ENCODE results near the gene PCDHB9. TPM values are rescaled to one million over a fixed set of nuclear protein-coding genes. Genes with fewer than 3 reads are reported as not detected.
"Not testable (repeated sequence)": the region's sequence is repeated elsewhere in the genome, so short reads cannot be mapped to it uniquely, and the experiment has no call there.

PCDHB9 gene
- polyA plus RNA-seq, 10 donors: 1.4 to 3.9 (median 2.5) TPM

GRCh38 chr5:141234109-141234667, 47.2 kb downstream of the PCDHB9 start:
- peak; percentile 7 to 30 (median 28) for DNase-seq

- not testable (repeated sequence) for DNase-seq
Observed at GRCh38 chr5:141235922-141236321, 49.0 kb downstream of the PCDHB9 start.

- DNase-seq: no peak
Observed at GRCh38 chr5:141236516-141237313, 49.8 kb downstream of the PCDHB9 start.

Other genes with a start within 250 kb of the PCDHB9 start
- 1 to 10 TPM in 6 of 10 donors, under 1 TPM in 4; 0.67 to 5.8 (median 1.4) TPM for gene PCDHAC2, start 220.7 kb upstream of the PCDHB9 start, polyA plus RNA-seq (ENCODE audit: insufficient read length in 10 of 10)
- under 1 TPM; 0.07 to 0.20 (median 0.10) TPM for gene PCDHB1, start 135.8 kb upstream of the PCDHB9 start, polyA plus RNA-seq (ENCODE audit: insufficient read length in 10 of 10)
- gene PCDHB2, start 92.5 kb upstream of the PCDHB9 start, polyA plus RNA-seq (ENCODE audit: insufficient read length in 10 of 10): 1 to 10 TPM; 2.3 to 5.9 (median 4.2) TPM
- 1 to 10 TPM; 1.6 to 2.8 (median 2.0) TPM for gene PCDHB3, start 86.7 kb upstream of the PCDHB9 start, polyA plus RNA-seq (ENCODE audit: insufficient read length in 10 of 10)
- 1 to 10 TPM; 2.8 to 4.6 (median 3.1) TPM for gene PCDHB4, start 65.3 kb upstream of the PCDHB9 start, polyA plus RNA-seq (ENCODE audit: insufficient read length in 10 of 10)
- 1 to 10 TPM; 2.7 to 5.1 (median 3.9) TPM for gene PCDHB5, start 52.0 kb upstream of the PCDHB9 start, polyA plus RNA-seq (ENCODE audit: insufficient read length in 10 of 10)
- gene PCDHB6, start 37.1 kb upstream of the PCDHB9 start, polyA plus RNA-seq (ENCODE audit: insufficient read length in 10 of 10): 1 to 10 TPM; 1.3 to 2.5 (median 1.8) TPM
- gene PCDHB7, start 14.5 kb upstream of the PCDHB9 start, polyA plus RNA-seq (ENCODE audit: insufficient read length in 10 of 10): 1 to 10 TPM; 1.8 to 3.5 (median 2.6) TPM
- 1 to 10 TPM in 8 of 10 donors, under 1 TPM in 2; 0.34 to 2.4 (median 1.3) TPM for gene PCDHB8, start 9.4 kb upstream of the PCDHB9 start, polyA plus RNA-seq (ENCODE audit: insufficient read length in 10 of 10)
- gene PCDHB16, start 4.8 kb upstream of the PCDHB9 start, polyA plus RNA-seq (ENCODE audit: insufficient read length in 10 of 10): 1 to 10 TPM; 2.3 to 6.1 (median 4.2) TPM
- gene PCDHB10, start 5.2 kb downstream of the PCDHB9 start, polyA plus RNA-seq (ENCODE audit: insufficient read length in 10 of 10): 1 to 10 TPM; 3.6 to 6.4 (median 4.9) TPM
- gene PCDHB11, start 12.5 kb downstream of the PCDHB9 start, polyA plus RNA-seq (ENCODE audit: insufficient read length in 10 of 10): 1 to 10 TPM; 1.6 to 3.5 (median 2.7) TPM
- gene PCDHB12, start 21.6 kb downstream of the PCDHB9 start, polyA plus RNA-seq (ENCODE audit: insufficient read length in 10 of 10): 1 to 10 TPM; 2.3 to 3.7 (median 2.8) TPM
- gene PCDHB13, start 26.8 kb downstream of the PCDHB9 start, polyA plus RNA-seq (ENCODE audit: insufficient read length in 10 of 10): 1 to 10 TPM; 2.3 to 3.6 (median 2.6) TPM
- 1 to 10 TPM; 5.3 to 8.1 (median 6.6) TPM for gene PCDHB14, start 36.2 kb downstream of the PCDHB9 start, polyA plus RNA-seq (ENCODE audit: insufficient read length in 10 of 10)
- gene PCDHB15, start 58.2 kb downstream of the PCDHB9 start, polyA plus RNA-seq (ENCODE audit: insufficient read length in 10 of 10): 1 to 10 TPM; 5.9 to 9.7 (median 7.8) TPM
- under 1 TPM in 1 of 10 donors, not detected in 9; 0.17 TPM for gene SLC25A2, start 116.9 kb downstream of the PCDHB9 start, polyA plus RNA-seq (ENCODE audit: insufficient read length in 10 of 10)
- 10 to 100 TPM; 74.5 to 97.2 (median 82.8) TPM for gene TAF7, start 133.6 kb downstream of the PCDHB9 start, polyA plus RNA-seq (ENCODE audit: insufficient read length in 10 of 10)
- under 1 TPM; 0.38 to 0.64 (median 0.54) TPM for gene PCDHGA1, start 143.4 kb downstream of the PCDHB9 start, polyA plus RNA-seq (ENCODE audit: insufficient read length in 10 of 10)
- gene PCDHGA2, start 151.6 kb downstream of the PCDHB9 start, polyA plus RNA-seq (ENCODE audit: insufficient read length in 10 of 10): 1 to 10 TPM; 1.7 to 3.1 (median 2.4) TPM
- gene PCDHGA3, start 156.7 kb downstream of the PCDHB9 start, polyA plus RNA-seq (ENCODE audit: insufficient read length in 10 of 10): 1 to 10 TPM; 1.2 to 1.7 (median 1.4) TPM
- gene PCDHGB1, start 162.9 kb downstream of the PCDHB9 start, polyA plus RNA-seq (ENCODE audit: insufficient read length in 10 of 10): under 1 TPM; 0.36 to 0.88 (median 0.60) TPM
- 1 to 10 TPM; 1.1 to 1.8 (median 1.3) TPM for gene PCDHGA4, start 167.9 kb downstream of the PCDHB9 start, polyA plus RNA-seq (ENCODE audit: insufficient read length in 10 of 10)
- 1 to 10 TPM; 1.9 to 2.6 (median 2.2) TPM for gene PCDHGB2, start 172.8 kb downstream of the PCDHB9 start, polyA plus RNA-seq (ENCODE audit: insufficient read length in 10 of 10)
- 1 to 10 TPM; 1.9 to 3.3 (median 2.6) TPM for gene PCDHGA5, start 177.0 kb downstream of the PCDHB9 start, polyA plus RNA-seq (ENCODE audit: insufficient read length in 10 of 10)
- gene PCDHGB3, start 183.1 kb downstream of the PCDHB9 start, polyA plus RNA-seq (ENCODE audit: insufficient read length in 10 of 10): 1 to 10 TPM in 9 of 10 donors, under 1 TPM in 1; 0.99 to 1.7 (median 1.4) TPM
- 1 to 10 TPM; 2.4 to 5.4 (median 3.4) TPM for gene PCDHGA6, start 186.7 kb downstream of the PCDHB9 start, polyA plus RNA-seq (ENCODE audit: insufficient read length in 10 of 10)
- 1 to 10 TPM; 1.2 to 2.0 (median 1.4) TPM for gene PCDHGA7, start 195.6 kb downstream of the PCDHB9 start, polyA plus RNA-seq (ENCODE audit: insufficient read length in 10 of 10)
- gene PCDHGB4, start 200.5 kb downstream of the PCDHB9 start, polyA plus RNA-seq (ENCODE audit: insufficient read length in 10 of 10): 1 to 10 TPM; 1.7 to 3.9 (median 2.5) TPM
- under 1 TPM; 0.43 to 0.83 (median 0.57) TPM for gene PCDHGA8, start 205.5 kb downstream of the PCDHB9 start, polyA plus RNA-seq (ENCODE audit: insufficient read length in 10 of 10)
- gene PCDHGB5, start 210.8 kb downstream of the PCDHB9 start, polyA plus RNA-seq (ENCODE audit: insufficient read length in 10 of 10): 1 to 10 TPM; 2.5 to 7.0 (median 4.1) TPM
- gene PCDHGA9, start 215.6 kb downstream of the PCDHB9 start, polyA plus RNA-seq (ENCODE audit: insufficient read length in 10 of 10): 1 to 10 TPM; 3.4 to 5.3 (median 3.8) TPM
- 1 to 10 TPM; 2.7 to 6.8 (median 4.3) TPM for gene PCDHGB6, start 220.9 kb downstream of the PCDHB9 start, polyA plus RNA-seq (ENCODE audit: insufficient read length in 10 of 10)
- gene PCDHGA10, start 225.8 kb downstream of the PCDHB9 start, polyA plus RNA-seq (ENCODE audit: insufficient read length in 10 of 10): 1 to 10 TPM; 1.2 to 2.8 (median 1.8) TPM
- gene PCDHGB7, start 230.5 kb downstream of the PCDHB9 start, polyA plus RNA-seq (ENCODE audit: insufficient read length in 10 of 10): 10 to 100 TPM in 1 of 10 donors, 1 to 10 TPM in 9; 7.4 to 11.7 (median 8.2) TPM
- gene PCDHGA11, start 233.9 kb downstream of the PCDHB9 start, polyA plus RNA-seq (ENCODE audit: insufficient read length in 10 of 10): 1 to 10 TPM; 2.9 to 4.8 (median 3.3) TPM
- gene PCDHGA12, start 243.3 kb downstream of the PCDHB9 start, polyA plus RNA-seq (ENCODE audit: insufficient read length in 10 of 10): 1 to 10 TPM; 1.2 to 3.1 (median 2.3) TPM